Stimulated activated CD4-positive, alpha-beta T cell treated with anti-CD3 and anti-CD28 coated beads, Interleukin-4, amount 100 ng/mL, for 24 hours (primary cell): ENCODE measurements around the gene VTI1B.
"Not testable (repeated sequence)": the region's sequence is repeated elsewhere in the genome, so short reads cannot be mapped to it uniquely, and the experiment has no call there.

Experiments
- DNase-seq: peaks from one replicate; pipeline ENCODE4 v3.0.0-alpha.2; 2020

Gene VTI1B, protein sequence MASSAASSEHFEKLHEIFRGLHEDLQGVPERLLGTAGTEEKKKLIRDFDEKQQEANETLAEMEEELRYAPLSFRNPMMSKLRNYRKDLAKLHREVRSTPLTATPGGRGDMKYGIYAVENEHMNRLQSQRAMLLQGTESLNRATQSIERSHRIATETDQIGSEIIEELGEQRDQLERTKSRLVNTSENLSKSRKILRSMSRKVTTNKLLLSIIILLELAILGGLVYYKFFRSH

GRCh38 chr14:67674480-67675218, at the start of gene VTI1B:
Gene VTI1B, minus strand, starts transcription at chr14:67674632. Its CDS starts 143 bp downstream, at chr14:67674489.
- DNase-seq: peak; percentile 75

DNA sequence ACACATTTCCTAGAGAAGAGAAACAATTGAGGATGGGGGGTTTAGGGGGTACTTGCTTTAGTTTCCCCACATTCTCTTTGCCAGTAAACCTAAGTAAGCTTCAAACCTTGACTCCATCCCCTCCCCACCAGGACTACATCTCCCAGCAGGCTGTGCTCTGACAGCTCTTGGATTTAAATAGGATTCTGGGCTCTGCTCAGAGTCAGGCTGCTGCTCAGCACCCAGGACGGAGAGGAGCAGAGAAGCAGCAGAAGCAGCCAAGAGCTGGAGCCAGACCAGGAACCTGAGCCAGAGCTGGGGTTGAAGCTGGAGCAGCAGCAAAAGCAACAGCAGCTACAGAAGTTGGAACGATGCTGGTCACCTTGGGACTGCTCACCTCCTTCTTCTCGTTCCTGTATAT, 47.9 kb upstream of the VTI1B start:
- DNase-seq: no peak

DNA sequence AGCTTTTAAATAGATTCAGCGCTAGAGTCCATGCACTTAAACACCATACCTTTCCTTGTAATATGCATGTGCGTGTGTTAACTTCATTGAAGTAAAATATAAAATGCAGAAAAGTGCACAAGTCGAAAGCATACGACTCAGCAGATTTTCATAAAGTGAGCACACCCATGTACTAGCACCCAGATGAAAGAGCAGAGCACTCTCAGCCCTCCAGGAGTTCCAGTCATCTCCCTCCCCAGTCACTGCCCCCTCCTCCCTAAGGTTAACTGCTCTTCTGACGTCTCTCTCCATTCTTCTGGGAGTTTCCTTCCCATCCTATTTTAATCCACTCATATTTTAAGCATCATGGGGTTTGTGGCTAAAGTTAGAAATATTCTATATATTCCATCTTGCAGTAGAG, 47.4 kb upstream of the VTI1B start:
- no peak for DNase-seq

DNA sequence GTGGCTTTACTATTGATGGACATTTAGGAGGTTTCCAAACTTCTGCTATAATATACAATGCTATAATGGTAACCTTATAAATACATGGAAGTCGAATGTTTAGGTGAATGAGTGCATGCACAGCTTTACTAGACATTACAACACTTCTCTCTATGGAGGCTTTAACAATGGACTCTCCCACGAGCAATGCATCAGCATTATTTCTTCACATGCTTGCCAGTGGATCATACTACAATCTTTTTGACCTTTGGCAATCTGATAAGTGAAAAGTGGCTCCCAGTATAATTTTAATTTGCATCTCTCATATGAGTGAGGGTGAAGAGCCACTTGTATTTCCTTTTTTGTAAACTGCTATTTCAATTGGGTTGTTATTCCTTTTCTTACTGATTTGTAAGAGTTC, 45.4 kb upstream of the VTI1B start:
- DNase-seq: no peak

DNA sequence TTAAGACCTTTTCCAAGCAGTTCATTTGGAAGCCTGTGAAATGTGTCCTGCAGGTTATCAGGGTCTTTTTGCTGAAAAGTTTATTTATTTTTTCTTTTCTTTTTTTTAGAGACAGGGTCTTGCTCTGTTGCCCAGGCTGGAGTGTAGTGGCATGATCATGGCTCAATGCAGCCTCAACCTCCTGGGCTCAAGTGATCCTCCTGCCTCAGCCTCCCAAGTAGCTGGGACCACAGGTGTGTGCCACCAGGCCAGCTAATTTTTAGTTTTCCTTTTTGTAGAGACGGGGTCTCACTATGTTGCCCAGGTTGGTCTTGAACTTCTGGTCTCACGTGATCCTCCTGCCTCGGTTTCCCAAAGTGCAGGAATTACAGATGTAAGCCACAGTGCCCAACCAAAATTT, 45.0 kb upstream of the VTI1B start:
- DNase-seq: not testable (repeated sequence)

DNA sequence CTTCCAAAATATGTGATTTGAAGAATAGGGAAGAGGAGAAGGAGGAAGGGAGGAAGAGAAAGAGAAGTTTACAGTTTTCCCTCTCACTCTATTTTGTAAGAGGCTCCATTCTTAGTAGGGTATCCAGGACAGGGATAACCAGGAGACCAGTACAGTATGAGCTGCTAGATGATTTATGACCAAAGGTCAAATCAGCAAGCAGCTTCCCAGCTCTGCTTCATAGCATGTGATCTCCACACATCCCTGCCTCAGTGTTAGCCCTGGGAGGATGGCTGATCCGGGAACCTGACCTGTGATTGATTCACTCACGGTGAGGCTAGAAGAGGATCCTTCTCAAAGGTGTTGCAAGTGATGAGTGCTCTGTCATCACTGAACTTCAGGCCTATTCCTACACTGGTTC, 43.8 kb upstream of the VTI1B start:
- no peak for DNase-seq

GRCh38 chr14:67717048-67717447, 42.6 kb upstream of the VTI1B start:
- DNase-seq: no peak

DNA sequence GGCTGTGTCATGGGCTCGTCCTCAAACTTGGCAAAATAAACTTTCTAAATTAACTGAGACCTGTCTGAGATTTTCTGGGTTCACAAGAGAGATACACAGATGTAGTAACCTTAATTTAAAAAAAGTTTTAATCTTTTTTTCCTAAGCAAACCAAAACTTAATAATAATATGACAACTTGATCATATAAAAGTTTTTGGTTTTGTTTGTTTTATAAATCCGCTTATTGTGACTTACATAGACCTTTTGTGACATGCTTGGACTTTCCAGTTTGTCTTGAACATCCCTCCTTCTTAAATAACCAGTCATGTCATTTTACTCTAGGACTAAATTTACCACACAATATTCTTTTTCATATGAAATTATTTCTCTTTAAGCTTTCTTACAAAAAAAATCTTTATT, 35.8 kb upstream of the VTI1B start:
- no peak for DNase-seq

- not testable (repeated sequence) for DNase-seq
Measured at GRCh38 chr14:67709796-67710195, 35.4 kb upstream of the VTI1B start.

DNA sequence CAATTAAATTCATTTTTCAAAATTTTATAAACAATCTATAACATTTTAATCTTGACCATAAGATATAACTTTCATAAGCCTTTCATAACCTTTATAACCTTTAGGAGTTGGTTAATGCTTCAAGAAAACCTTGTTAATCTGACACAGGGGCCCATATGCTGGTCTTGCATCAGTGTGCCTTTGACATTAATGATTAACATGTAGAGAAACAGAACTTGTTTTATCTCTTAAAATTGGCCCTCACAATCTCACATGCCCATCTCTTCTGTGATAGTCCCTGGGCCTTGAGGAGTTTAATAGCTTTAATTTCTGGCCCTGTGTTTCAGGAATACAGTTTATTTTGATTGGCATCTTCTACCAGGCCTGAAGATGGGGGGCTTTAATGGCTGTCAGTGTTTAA, 34.9 kb upstream of the VTI1B start:
- not testable (repeated sequence) for DNase-seq

- no peak for DNase-seq
Measured at GRCh38 chr14:67705211-67705610, 30.8 kb upstream of the VTI1B start.

DNA sequence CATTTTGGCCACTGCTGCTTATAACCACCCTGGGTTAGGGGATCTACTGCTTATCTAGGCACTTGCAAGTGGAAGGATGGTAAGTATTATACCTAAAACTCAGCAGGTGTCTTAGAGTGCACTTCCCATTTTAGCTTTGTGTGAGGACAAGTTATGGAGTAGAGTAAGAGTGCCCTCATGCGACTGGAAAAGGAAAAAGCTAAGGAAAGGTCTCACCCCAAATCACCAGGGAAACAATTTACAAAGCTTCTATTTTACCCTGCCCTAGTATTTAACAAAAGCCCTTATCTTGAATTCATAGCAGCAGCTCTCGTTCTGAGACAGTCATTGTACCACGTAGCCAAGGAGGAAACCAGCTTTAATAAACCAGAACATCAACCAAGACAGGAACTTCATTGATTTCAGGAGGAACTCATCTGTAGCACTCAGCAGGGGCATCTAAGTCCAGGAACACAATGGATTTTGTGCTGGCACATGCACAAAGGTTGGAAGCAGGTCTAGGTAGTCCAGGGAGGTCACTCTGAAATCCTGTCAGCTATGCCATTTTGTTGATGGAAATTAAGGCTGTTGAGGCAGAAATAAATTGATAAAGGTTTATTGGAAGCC, 30.2 kb upstream of the VTI1B start:
- DNase-seq: peak; percentile 43

DNA sequence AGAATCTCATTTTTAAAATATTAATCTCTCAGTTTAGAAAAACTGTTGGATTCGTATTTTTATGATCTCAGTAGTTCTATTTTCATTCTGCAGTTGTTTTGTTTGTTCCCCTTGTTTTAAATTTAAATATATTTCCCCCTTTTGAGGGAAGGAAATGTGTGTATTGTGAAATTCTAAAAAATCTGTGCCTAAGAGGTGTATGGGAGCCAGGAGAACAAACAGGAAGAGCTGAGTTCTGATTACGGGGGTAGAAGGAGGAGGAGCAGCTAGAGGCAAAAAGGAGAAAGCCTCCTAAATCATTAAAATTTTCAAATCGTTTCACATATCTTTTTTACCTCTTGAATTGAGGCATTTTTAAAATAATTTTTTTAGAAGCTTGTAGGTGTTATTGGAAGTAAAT, 29.6 kb upstream of the VTI1B start:
- no peak for DNase-seq

DNA sequence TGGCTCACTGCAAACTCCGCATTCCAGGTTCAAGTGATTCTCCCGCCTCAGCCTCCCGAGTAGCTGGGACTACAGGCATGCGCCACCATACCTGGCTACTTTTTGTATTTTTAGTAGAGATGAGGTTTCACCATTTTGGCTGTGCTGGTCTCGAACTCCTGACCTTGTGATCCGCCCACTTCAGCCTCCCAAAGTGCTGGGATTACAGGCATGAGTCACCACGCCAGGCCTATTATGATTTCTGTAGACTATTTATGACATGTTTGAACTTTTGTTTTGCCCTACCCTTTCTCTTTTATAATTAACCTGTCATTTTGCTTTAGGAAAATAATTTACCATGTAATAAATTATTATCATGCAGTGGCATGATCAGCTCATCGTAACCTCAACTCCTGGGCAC, 27.1 kb upstream of the VTI1B start, which contains the start of gene RDH12:
Gene RDH12 (plus strand): TSS at position 395 of the 400 bp plus-strand sequence. CDS start 20,757 bp downstream, outside the sequence.
- DNase-seq: not testable (repeated sequence)

GRCh38 chr14:67698179-67698578, 23.7 kb upstream of the VTI1B start:
- no peak for DNase-seq

DNA sequence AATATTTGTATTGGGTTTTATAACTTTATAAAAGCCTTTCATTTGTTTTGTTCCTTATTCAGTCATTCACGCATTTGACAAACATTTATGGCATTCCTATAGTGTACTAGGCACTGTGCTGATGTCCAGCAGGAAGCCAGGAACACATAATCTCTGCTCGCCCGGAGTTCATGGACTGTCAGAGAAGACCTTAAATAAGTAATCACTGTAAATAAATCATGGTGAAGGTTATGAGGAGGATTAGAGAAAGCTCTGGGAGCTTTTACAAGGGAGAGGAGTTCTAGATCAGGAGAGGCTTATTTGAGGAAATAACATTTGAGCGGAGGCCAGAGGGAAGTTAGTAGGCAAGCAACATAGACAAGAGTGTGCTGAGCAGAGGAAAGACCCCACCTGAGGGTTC, 22.6 kb upstream of the VTI1B start:
- DNase-seq: no peak

- peak; percentile 83 for DNase-seq
Measured at GRCh38 chr14:67695394-67695949, 21.0 kb upstream of the VTI1B start, which contains the start of gene RDH11. Gene RDH11, minus strand, starts transcription at chr14:67695764. Its CDS starts 61 bp downstream, at chr14:67695703.

GRCh38 chr14:67694791-67695393, 20.5 kb upstream of the VTI1B start:
- peak; percentile 82 for DNase-seq

DNA sequence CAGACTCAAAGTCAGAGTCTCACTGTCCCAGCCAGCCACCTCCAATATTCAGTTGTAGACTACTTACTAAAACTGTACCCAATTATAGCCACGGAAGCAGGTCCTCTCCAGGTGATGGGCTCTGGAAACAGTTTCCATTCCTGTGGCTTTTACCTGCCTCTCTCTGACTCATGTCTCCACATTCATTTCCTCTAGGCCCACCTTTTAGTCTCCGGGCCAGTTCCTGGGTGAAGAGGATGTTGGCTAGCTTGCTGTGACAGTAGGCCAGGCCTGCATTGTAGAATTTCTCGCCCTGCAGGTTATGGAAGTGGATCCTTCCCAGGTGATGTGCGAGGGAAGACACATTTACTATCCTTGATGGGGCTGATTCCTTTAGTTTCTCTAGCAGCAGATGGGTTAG, 15.6 kb upstream of the VTI1B start:
- no peak for DNase-seq

DNA sequence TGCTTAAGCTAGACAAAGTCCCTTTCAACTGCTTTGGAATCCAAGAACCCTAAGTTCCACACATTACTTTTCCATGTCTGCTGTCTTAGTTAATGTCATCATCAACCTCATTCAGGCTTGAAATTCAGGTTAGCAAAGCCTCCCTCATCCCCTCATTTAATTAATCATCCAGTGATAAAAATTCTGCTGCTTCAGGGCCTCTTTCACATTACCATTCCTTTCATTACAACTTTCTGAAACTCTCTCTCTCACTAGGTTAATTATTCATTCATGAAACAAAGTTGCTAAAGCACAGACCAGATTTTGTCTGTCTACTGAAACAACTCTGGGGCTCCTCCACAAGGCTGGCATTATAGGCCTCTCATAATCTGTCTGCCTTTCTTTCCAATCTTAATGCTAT, 9.4 kb upstream of the VTI1B start:
- no peak for DNase-seq

DNA sequence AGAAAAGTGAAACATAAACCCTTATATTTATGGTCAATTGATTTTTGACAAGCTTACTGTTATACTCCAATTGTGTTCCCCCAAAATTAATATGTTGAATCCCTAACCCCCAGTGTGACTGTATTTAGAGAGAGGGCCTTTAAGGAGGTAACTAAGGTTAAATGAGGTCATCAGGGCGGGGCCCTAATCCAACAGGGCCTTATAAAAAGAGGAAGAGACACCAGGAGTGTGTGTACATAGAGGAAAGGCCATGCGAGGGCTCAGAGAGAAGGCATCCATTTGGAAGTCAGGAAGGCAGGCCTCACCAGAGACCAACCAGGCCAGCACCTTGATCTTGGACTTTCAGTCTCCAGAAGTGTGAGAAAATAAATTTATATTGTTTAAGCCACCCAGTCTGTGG, 6.5 kb upstream of the VTI1B start:
- DNase-seq: no peak

- DNase-seq: peak; percentile 16
Measured at GRCh38 chr14:67680121-67680602, 5.7 kb upstream of the VTI1B start.

- DNase-seq: no peak
Measured at GRCh38 chr14:67679006-67679405, 4.6 kb upstream of the VTI1B start.
